HG03378 (cell line): ENCODE data around the gene NOMO2.
"Not testable (repeated sequence)": the region's sequence is repeated elsewhere in the genome, so short reads cannot be mapped to it uniquely, and the experiment has no call there.

ENCODE experiments used
- ATAC-seq: cut with Tn5 transposase; IDR thresholded peaks from one replicate; pipeline ENCODE4 v1.9.1; 2021; ENCODE audit warnings: mild to moderate bottlenecking, moderate library complexity; ENCODE audit not compliant: unreplicated experiment

Gene NOMO2

DNA sequence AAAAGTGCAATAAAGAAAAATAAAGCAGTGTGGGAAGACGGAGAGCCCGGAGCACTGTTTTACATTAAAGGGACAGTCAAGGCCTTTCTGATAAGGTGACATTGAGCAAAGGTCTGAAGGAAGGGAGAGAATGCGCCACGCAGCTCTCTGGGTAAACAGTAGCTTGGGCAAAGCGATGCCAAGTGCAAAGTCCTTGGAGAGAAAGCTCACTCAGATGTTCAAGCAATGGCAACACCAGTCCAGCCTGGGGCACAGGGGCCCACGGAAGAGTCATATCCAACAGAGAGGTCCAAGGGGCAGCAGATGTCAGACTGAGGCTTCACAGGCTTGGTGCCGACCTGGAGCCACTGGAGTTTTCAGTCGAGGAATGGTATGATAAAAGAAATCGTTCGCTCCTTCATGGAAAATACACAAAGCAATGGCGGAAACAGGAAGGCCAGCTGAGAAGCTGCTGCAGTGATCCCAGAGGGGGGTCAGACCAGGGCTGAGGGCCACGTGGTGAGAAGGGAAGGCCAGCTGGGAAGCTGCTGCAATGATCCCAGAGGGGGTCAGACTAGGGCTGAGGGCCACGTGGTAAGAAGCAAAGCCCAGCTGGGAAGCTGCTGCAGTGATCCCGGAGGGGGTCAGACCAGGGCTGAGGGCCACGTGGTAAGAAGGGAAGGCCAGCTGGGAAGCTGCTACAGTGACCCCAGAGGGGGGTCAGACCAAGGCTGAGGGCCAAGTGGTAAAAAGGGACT, 40.3 kb downstream of the NOMO2 start:
- not testable (repeated sequence) for ATAC-seq

DNA sequence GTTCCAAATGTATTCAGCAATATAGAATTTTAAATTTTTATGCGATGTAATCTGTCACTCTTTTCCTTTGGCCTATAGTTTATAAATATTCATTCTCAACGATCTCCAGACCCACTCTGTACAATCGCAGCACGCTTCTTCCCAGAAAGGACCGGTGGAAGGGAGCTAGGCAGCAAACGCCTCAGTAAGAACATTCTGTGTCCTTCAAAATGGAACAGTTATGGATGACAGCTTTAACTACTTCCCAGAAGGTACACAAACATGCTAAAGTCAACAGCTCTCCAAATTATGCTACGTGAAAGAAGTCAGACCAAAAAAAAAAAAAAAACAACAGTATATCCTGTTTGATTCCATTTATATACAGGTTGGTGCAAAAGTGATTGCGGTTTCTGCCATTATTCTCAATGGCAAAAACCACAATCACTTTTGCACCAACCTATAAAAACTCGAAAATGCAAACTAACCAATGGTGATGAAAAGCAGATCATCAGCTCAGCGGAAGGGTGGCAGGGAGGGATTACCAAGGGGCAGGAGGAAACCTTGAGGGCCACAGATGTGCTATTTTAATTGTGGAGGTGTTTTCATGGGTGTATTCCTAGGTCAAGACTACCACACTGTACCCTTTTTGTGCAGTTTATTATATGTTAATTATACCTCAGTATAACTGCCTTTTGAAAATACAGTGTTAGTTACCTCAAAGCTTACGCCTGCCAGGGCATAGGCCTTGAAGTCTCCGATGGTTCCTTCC, 43.2 kb downstream of the NOMO2 start:
- ATAC-seq, result not testable (repeated sequence)

DNA sequence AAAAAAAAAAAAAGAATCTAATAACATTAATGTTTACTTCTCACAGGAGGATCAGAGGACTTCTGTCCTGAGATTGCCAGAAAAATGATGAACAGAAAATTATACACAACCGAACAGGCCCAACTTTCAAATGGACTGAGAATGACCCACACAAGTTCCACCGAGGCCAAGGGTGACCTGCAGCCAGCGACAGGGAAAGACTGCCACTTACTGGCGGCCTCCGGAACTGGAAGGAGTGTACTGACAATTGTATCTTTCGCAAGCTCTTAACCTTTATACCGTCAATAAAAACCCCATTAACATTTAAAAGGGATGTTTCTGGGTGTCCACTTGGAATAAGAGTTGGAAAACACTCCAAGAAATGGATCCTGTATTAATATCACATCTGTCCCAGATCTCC, 63.5 kb downstream of the NOMO2 start:
- ATAC-seq, result not testable (repeated sequence)

- not testable (repeated sequence) for ATAC-seq
Measured at GRCh38 chr16:18497032-18497431, 64.9 kb downstream of the NOMO2 start.

DNA sequence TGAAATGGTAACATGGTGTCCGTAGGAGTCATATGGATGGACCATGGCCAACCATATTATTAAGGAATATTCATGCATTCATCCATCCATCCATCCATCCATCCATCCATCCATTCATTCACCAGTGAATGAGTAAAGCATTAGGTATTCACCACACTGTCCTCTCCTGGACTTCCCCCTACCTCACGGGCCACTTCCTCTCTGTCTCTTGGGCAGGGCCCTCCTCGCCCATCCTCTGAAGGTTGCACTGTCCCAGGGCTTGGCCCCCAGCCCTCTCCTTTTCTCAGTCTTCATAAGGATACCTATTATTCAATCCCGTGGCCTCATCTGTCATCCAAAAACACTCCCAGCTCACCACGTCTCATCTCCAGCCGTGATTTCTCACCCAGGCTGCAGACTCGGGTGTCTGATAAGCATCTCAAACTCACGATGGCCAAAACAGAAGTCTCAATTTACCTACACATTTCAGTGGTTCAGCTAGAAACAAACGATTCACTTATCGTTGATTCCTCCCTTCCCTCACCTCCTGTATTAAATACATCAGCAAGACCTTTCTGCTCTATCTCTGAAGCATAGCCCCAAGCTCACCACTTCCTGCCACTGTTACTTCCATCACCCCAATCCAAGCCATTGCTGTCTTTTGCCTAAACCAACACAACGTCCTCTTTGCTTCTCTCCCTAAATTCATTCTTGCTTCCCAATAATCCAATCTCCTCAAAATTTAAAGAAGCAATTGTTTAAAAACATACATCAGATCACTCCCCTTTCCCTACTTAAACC, 69.6 kb downstream of the NOMO2 start:
- ATAC-seq, result not testable (repeated sequence)

DNA sequence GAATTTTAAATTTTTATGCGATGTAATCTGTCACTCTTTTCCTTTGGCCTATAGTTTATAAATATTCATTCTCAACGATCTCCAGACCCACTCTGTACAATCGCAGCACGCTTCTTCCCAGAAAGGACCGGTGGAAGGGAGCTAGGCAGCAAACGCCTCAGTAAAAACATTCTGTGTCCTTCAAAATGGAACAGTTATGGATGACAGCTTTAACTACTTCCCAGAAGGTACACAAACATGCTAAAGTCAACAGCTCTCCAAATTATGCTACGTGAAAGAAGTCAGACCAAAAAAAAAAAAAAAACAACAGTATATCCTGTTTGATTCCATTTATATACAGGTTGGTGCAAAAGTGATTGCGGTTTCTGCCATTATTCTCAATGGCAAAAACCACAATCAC, 125.9 kb downstream of the NOMO2 start:
- not testable (repeated sequence) for ATAC-seq

- not testable (repeated sequence) for ATAC-seq
Measured at GRCh38 chr16:18415827-18416226, 146.1 kb downstream of the NOMO2 start.

DNA sequence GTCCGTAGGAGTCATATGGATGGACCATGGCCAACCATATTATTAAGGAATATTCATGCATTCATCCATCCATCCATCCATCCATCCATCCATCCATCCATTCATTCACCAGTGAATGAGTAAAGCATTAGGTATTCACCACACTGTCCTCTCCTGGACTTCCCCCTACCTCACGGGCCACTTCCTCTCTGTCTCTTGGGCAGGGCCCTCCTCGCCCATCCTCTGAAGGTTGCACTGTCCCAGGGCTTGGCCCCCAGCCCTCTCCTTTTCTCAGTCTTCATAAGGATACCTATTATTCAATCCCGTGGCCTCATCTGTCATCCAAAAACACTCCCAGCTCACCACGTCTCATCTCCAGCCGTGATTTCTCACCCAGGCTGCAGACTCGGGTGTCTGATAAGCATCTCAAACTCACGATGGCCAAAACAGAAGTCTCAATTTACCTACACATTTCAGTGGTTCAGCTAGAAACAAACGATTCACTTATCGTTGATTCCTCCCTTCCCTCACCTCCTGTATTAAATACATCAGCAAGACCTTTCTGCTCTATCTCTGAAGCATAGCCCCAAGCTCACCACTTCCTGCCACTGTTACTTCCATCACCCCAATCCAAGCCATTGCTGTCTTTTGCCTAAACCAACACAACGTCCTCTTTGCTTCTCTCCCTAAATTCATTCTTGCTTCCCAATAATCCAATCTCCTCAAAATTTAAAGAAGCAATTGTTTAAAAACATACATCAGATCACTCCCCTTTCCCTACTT, 152.2 kb downstream of the NOMO2 start:
- not testable (repeated sequence) for ATAC-seq

- ATAC-seq, result not testable (repeated sequence)
Measured at GRCh38 chr16:18401851-18402657, 159.8 kb downstream of the NOMO2 start.

GRCh38 chr16:18401159-18401558, 160.7 kb downstream of the NOMO2 start:
- ATAC-seq, result not testable (repeated sequence)

DNA sequence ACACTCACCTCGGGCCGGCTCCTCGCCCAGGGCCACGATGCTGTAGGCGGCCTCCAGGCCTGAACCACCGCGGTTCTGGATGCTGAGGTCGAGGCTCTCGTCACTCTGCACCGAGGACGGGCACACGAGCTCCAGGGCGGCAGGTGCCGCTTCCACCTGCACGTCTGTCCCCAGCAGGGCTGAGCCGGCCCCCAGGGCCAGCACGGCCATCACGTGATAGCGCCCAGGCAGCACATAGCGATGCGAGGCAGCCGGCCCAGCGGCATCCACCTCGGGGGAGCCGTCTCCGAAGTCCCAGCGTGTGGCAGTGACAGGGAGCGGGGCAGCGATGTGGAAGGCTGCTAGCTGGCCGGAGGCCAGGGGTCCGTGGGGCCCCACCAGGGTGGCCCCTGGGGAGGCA, 167.5 kb downstream of the NOMO2 start:
- ATAC-seq, result not testable (repeated sequence)

- not testable (repeated sequence) for ATAC-seq
Measured at GRCh38 chr16:18387767-18388166, 174.1 kb downstream of the NOMO2 start.

DNA sequence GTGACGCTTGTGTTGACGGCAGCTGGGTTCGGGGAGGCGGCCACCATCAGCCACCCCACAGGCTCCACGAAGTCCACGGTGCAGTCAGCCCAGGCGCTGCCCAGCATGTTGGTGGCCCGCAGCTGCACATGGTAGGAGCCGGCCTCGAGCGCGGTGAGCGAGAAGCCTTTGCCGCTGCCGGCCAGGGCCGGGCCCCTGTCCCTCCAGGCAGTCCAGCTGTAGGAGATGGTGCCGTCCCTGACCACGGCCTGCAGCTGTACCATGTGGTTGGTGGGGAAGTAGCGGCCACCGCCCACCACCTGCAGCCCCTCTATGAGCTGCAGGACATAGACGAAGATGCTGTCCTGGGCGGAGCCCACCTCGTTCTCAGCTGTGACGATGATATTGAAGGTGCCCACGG, 175.4 kb downstream of the NOMO2 start:
- not testable (repeated sequence) for ATAC-seq

DNA sequence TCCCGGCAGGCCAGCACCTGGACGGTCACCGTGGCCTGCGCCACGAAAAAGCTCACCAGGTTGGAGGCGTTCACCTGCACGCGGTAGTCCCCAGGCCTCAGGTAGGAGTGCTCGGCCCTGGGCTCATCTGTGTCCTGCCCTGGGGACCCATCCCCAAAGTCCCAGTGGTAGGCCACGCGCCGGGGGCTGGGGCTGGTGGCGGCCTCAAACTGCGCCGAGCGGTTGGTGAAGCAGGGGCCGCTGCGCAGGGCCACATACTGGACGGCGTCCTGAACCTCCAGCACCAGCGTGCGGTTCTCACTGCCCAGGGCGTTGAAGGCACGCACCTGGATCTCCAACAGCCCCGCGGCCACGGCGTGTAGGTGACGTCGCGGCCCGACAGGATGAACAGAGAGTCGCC, 176.6 kb downstream of the NOMO2 start:
- ATAC-seq, result not testable (repeated sequence)

DNA sequence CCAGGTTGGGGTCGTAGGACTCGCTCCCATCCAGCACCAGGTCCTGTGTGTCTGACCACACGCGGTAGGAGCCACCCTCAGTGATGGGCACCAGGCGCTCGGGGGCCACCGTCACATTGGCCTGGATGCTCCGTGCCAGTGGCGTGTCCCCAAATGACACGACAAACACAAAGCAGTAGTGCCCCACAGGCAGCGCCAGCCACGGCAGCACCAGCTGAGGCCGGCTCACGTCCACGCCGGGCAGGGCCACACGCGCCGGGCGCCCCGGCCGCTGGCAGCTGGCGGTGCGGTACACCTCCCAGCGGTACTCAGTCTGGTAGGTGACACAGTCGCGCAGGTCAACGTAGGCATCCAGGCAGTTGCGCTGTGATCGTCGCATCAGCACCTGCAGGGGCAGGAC, 177.0 kb downstream of the NOMO2 start:
- not testable (repeated sequence) for ATAC-seq

GRCh38 chr16:18384098-18384636, 177.7 kb downstream of the NOMO2 start:
- not testable (repeated sequence) for ATAC-seq

DNA sequence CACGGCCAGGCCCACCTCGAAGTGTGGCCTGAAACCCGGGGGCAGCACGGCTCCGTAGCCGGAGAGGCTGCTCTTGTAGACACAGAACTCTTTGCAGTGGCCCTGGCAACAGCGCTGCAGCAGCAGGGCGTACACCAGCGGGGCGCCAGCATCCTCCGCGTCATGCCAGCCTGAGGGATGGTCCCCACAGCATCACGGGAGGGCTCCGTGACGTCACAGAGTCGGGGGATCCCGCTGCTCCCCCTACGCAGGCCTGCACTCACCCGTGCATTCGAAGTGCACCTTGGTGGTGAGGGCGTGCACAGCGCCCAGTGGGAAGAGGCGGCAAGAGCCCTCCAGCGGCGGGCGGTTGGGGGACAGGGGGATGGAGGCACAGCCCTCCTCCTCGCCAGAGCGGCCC, 179.2 kb downstream of the NOMO2 start:
- ATAC-seq, result not testable (repeated sequence)
